GM12878 (cell line): ENCODE data around the gene TCF7.

Experiments used
- CHD1 ChIP-seq: IDR thresholded peaks from 2 replicates; pipeline ENCODE4 v1.6.1; 2012; ENCODE audit warnings: low read depth, low read length, improper control_type of control experiment
- EGR1 ChIP-seq, 2 experiments: IDR thresholded peaks; 1 replicate in 1 of 2; 2 replicates in 1 of 2; pipeline ENCODE4 v1.6.1; 2011 to 2012; ENCODE audit warnings: low read depth in 2 of 2, low read length in 2 of 2, borderline replicate concordance in 1 of 2, mild to moderate bottlenecking in 1 of 2, moderate library complexity in 1 of 2
- POLR2A ChIP-seq: IDR thresholded peaks from 2 replicates; pipeline ENCODE4 v1.6.1; 2011; ENCODE audit warnings: low read depth, mild to moderate bottlenecking, low read length
- TF ChIP-seq, protein P1 (sequence below), 3 experiments: IDR thresholded peaks in 2 of 3; conservative IDR thresholded peaks in 1 of 3; 2 replicates each; pipeline ENCODE4 v1.5.1; 2011; ENCODE audit warnings: low read depth in 3 of 3, low read length in 3 of 3, mild to moderate bottlenecking in 3 of 3, control low read depth in 2 of 3, moderate library complexity in 2 of 3, inconsistent platforms in 1 of 3, mixed read lengths in 1 of 3; ENCODE audit not compliant: control insufficient read depth in 2 of 3, insufficient read depth in 1 of 3; ENCODE audit errors: extremely low read depth in 1 of 3

DNA sequence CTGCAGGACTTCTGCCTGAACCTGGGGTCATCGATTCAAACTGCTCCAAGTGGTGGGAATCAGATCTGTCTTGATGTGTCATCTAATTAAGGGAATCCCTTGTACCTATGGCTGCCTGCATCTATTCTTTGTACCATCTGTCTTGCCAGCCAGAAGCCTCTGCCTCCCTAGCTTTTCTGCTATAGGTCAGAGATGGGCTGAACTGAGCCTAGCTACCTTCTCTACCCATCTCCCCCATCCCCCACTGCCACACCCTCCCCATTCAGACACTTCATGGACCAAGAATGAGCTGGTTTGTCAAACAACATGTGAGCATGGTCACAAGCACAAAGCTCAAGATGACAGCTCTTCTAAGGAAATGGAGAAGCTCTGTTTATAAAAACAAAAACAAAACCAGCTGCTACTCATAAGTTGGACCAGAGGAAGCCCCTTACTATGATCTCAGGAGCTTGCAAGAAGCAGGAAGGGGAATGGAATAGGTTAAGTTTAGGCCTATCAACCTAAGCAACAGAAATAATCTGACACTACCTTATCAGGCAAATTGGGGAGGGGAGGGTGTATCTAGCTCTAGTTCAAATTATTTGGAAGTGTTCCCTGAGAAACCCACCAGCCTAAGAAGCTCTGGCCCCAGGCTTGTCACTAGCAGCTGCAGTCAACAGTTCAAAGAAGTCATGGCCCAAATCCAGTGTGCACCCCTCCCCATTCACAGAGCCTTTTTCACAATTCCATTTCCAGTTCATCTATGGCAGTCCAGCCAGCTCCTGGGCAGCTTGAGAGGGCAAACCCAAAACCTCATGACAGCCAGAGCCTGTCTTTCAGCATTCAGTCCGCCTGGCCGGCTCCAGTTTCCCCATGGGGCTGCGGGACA is 32.4 kb downstream of the TCF7 start:
- TF ChIP-seq POLR2A (no peak; the same call in 1 of the 2 replicates), EGR1 (IDR thresholded peaks at IDR 0.05; ENCODE audit: borderline replicate concordance in 1 of 2, low read depth in 2 of 2, low read length in 2 of 2) (no peak), CHD1 (no peak)
- TF ChIP-seq, protein P1, sequence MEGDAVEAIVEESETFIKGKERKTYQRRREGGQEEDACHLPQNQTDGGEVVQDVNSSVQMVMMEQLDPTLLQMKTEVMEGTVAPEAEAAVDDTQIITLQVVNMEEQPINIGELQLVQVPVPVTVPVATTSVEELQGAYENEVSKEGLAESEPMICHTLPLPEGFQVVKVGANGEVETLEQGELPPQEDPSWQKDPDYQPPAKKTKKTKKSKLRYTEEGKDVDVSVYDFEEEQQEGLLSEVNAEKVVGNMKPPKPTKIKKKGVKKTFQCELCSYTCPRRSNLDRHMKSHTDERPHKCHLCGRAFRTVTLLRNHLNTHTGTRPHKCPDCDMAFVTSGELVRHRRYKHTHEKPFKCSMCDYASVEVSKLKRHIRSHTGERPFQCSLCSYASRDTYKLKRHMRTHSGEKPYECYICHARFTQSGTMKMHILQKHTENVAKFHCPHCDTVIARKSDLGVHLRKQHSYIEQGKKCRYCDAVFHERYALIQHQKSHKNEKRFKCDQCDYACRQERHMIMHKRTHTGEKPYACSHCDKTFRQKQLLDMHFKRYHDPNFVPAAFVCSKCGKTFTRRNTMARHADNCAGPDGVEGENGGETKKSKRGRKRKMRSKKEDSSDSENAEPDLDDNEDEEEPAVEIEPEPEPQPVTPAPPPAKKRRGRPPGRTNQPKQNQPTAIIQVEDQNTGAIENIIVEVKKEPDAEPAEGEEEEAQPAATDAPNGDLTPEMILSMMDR (IDR thresholded peaks at IDR 0.05 in 2 of 3, conservative IDR thresholded peaks at IDR 0.05 in 1 of 3; ENCODE audit: control insufficient read depth in 2 of 3, extremely low read depth in 1 of 3, insufficient read depth in 1 of 3, low read depth in 3 of 3, low read length in 3 of 3): no peak
